Heart right ventricle (tissue), 16 donors: Measurements from ENCODE around the gene RIMBP2. TPM values are rescaled to one million over a fixed set of nuclear protein-coding genes. Genes with fewer than 3 reads are reported as not detected.

Experiments used
- ATAC-seq, 8 donors: fragments of 200-7000 bp; cut with Tn5 transposase; one replicate each; pipeline ENCODE4 v1.9.1; 2020; ENCODE audit warnings: mild to moderate bottlenecking in 8 of 8, moderate library complexity in 8 of 8, moderate number of reproducible peaks in 1 of 8
- DNase-seq, 2 donors: peaks; one replicate each; pipeline ENCODE4 v3.0.0-alpha.2; 2020
- H3K27ac ChIP-seq, 10 donors: fragments of 200-600 bp; sonication (generic) in 2 of 10; one replicate each; pipeline versions ENCODE4 v1.5.0 to v1.8.0; 2020 to 2022; ENCODE audit warnings: mild to moderate bottlenecking in 3 of 10
- H3K27me3 ChIP-seq, 7 donors: fragments of 200-600 bp; one replicate each; pipeline ENCODE4 v1.8.0; 2021 to 2022; ENCODE audit warnings: mild to moderate bottlenecking in 2 of 7
- H3K36me3 ChIP-seq, 9 donors: fragments of 200-600 bp; sonication (generic) in 1 of 9; one replicate each; pipeline versions ENCODE4 v1.5.0 to v1.8.0; 2020 to 2022; ENCODE audit warnings: mild to moderate bottlenecking in 2 of 9
- H3K4me1 ChIP-seq, 9 donors: fragments of 200-600 bp; sonication (generic) in 1 of 9; one replicate each; pipeline versions ENCODE4 v1.5.0 to v1.8.0; 2020 to 2022; ENCODE audit warnings: mild to moderate bottlenecking in 4 of 9
- H3K4me3 ChIP-seq, 10 donors: fragments of 200-600 bp; sonication (generic) in 2 of 10; one replicate each; pipeline versions ENCODE4 v1.5.0 to v1.8.0; 2020 to 2022; ENCODE audit warnings: mild to moderate bottlenecking in 7 of 10, moderate library complexity in 2 of 10
- H3K9me3 ChIP-seq, 11 donors: fragments of 200-600 bp in 10 of 11; sonication (generic) in 2 of 11; one replicate each; pipeline versions ENCODE4 v1.5.0 to v1.8.0; 2013 to 2022; ENCODE audit warnings: mild to moderate bottlenecking in 2 of 11, control low read depth in 1 of 11, moderate library complexity in 1 of 11
- CTCF ChIP-seq, 9 donors: fragments of 200-600 bp; sonication (generic) in 2 of 9; IDR thresholded peaks; one replicate each; pipeline versions ENCODE4 v1.5.0 to v1.8.0; 2021 to 2022; ENCODE audit warnings: antibody characterized with exemption in 9 of 9, mild to moderate bottlenecking in 5 of 9, moderate library complexity in 1 of 9
- WGBS, 2 donors: extraction: QIAGEN DNeasy Blood & Tissue Kit; methylation state at CpG; one replicate each; pipeline ENCODE4 v1.1.7; 2013; ENCODE audit warnings: inconsistent platforms in 1 of 2; 5-methylcytosine and 5-hydroxymethylcytosine counted together
- intact Hi-C, 10 donors: fragments of 100-400 bp; cut with DNase I; formaldehyde crosslinking; loops; one replicate each; pipeline versions ENCODE4 v1.11.1 to v1.14.2; 2022
- polyA plus RNA-seq, 2 donors: library from polyadenylated mRNA; stranded (reverse); fragments of 200-250 nt; gene quantifications; one replicate each; pipeline ENCODE4 v1.2.3, GENCODE V29; 2013
- total RNA-seq, 10 donors: library from RNA; stranded (reverse); fragmentation: NEBNext Ultra II Directional in 3 of 10; extraction: Animal tissue kit (Norgen Biotek cat#: 25700) in 3 of 10; gene quantifications; one replicate each; pipeline versions ENCODE4 v1.2.1 to v1.2.4, GENCODE V29; 2021 to 2023
- donor health status: Arrhythmogenic right ventricular cardiomyopathy.
- donor health status: ischemic (EF 13 %, LVEDD 7.1; RV severe dilation, severe dysfunction).
- donor health status: healthy with polysubstance abuse.
- donor health status: DM: no; HTN: yes; CAD: no.
- donor health status: DM: no; HTN: no; CAD: no.
- donor health status: ischemic (EF 25% LVEDD 6.9; RV normal size, moderate dysfunction).
- donor health status: ischemic (EF 25% LVEDD 5.7; RV mildly dilated, moderate dysfunction).
- donor health status: healthy.
- donor health status: DM: yes; HTN: yes; CAD: no.
- donor health status: Ischemic cardiomyopathy.
- donor health status: ischemic (EF 35%, LVEDD 5.7; RV mildly dilated, moderate dysfunction).
- donor health status: nonischemic (EF 11% LVEDD 7.7; RV severe dilation, severe dysfunction).
- donor health status: DM: yes; HTN: yes; CAD: no.
- donor health status: PGD.
- donor health status: ischemic (EF 29% LVEDD 5.4; RV normal size, mild dysfunction).
- donor health status: nonischemic (EF 23%, LVEDD 6.1; RV moderate dilation, normal function).

Gene RIMBP2
- total and polyA plus RNA-seq, 12 donors: 0.01 to 0.17 (median 0.05) TPM; not detected in 9

GRCh38 chr12:130566446-130567155, 149.5 kb downstream of the RIMBP2 start:
- ATAC-seq (no peak), DNase-seq (no peak)
- Histone ChIP-seq H3K27me3 (peaks cover 0 to 5% (median 0%) of the 10 kb centered on the region in 7 donors), H3K36me3 (no peaks in the 10 kb centered on the region), H3K9me3 (peaks cover 0 to 29% (median 7%) of the 10 kb centered on the region in 11 donors), H3K4me3 (no peak overlapping the region), H3K4me1 (no peaks in the 10 kb centered on the region), H3K27ac (no peak overlapping the region)
- TF ChIP-seq CTCF (IDR thresholded peaks at IDR 0.05): no peak
- intact Hi-C loops: no loop called here
- 74 to 78% methylated on average over 6 of the region's 6 CpGs for WGBS, 2 donors

- 92 to 96% methylated on average over 1 of the region's 1 CpG for WGBS, 2 donors
- Histone ChIP-seq H3K27ac (no peak overlapping the region), H3K27me3 (peaks cover 0 to 8% (median 0%) of the 10 kb centered on the region in 7 donors), H3K9me3 (peaks cover 0 to 29% (median 7%) of the 10 kb centered on the region in 11 donors), H3K4me1 (no peaks in the 10 kb centered on the region), H3K4me3 (no peak overlapping the region), H3K36me3 (no peaks in the 10 kb centered on the region)
- ATAC-seq (no peak), DNase-seq (no peak)
- intact Hi-C loops: no loop called here
- no peak for TF ChIP-seq CTCF (IDR thresholded peaks at IDR 0.05)
Measured at GRCh38 chr12:130565189-130565588, 150.9 kb downstream of the RIMBP2 start.

- Histone ChIP-seq H3K9me3 (peaks cover 0 to 29% (median 7%) of the 10 kb centered on the region in 11 donors), H3K27me3 (peaks cover 0 to 20% (median 7%) of the 10 kb centered on the region in 7 donors), H3K4me1 (no peaks in the 10 kb centered on the region), H3K36me3 (no peaks in the 10 kb centered on the region), H3K27ac (no peak overlapping the region), H3K4me3 (no peak overlapping the region)
- WGBS, 2 donors: 74 to 82% methylated on average over 2 of the region's 2 CpGs
- ATAC-seq (no peak), DNase-seq (no peak)
- TF ChIP-seq CTCF (IDR thresholded peaks at IDR 0.05): no peak
- intact Hi-C loops: no loop called here
Measured at GRCh38 chr12:130563323-130563722, 152.8 kb downstream of the RIMBP2 start.

GRCh38 chr12:130562716-130563115, 153.4 kb downstream of the RIMBP2 start:
- H3K9me3 ChIP-seq: peaks cover 0 to 29% (median 7%) of the 10 kb centered on the region in 11 donors
- ATAC-seq (no peak), DNase-seq (no peak)
- H3K4me1 ChIP-seq: no peaks in the 10 kb centered on the region
- no peak overlapping the region for H3K27ac ChIP-seq
- 61 to 65% methylated on average over 5 of the region's 5 CpGs for WGBS, 2 donors
- H3K4me3 ChIP-seq: no peak overlapping the region
- TF ChIP-seq CTCF (IDR thresholded peaks at IDR 0.05): no peak
- peaks cover 0 to 23% (median 7%) of the 10 kb centered on the region in 7 donors for H3K27me3 ChIP-seq
- intact Hi-C loops: no loop called here
- H3K36me3 ChIP-seq: no peaks in the 10 kb centered on the region
